Lung (tissue), 12 donors: Measurements from ENCODE around the gene RECK. TPM values are rescaled to one million over a fixed set of nuclear protein-coding genes. Genes with fewer than 3 reads are reported as not detected.
"Not testable (repeated sequence)": the region's sequence is repeated elsewhere in the genome, so short reads cannot be mapped to it uniquely, and the experiment has no call there.

ENCODE experiments used
- ATAC-seq: fragments of 200-7000 bp; cut with Tn5 transposase; one replicate; pipeline ENCODE4 v1.9.1; 2020; ENCODE audit warnings: moderate number of reproducible peaks; ENCODE audit not compliant: insufficient read depth, low FRiP score
- DNase-seq, 3 donors: peaks; one replicate each; pipeline ENCODE4 v3.0.0-alpha.2; 2013 to 2017
- H3K27ac ChIP-seq, 2 donors: one replicate each; pipeline ENCODE4 v1.5.1; 2013; ENCODE audit warnings: mild to moderate bottlenecking in 2 of 2, moderate library complexity in 2 of 2, control low read depth in 1 of 2, inconsistent platforms in 1 of 2, low read depth in 1 of 2, low read length in 1 of 2
- H3K27me3 ChIP-seq, 3 donors: one replicate each; pipeline ENCODE4 v1.5.1; 2013; ENCODE audit warnings: low read length in 2 of 3; ENCODE audit not compliant: control insufficient read depth in 3 of 3, insufficient read depth in 3 of 3
- H3K36me3 ChIP-seq, 4 donors: one replicate each; pipeline ENCODE4 v1.5.1; 2013; ENCODE audit warnings: low read length in 4 of 4, mild to moderate bottlenecking in 1 of 4, moderate library complexity in 1 of 4; ENCODE audit not compliant: control insufficient read depth in 4 of 4, insufficient read depth in 4 of 4
- H3K4me1 ChIP-seq, 5 donors: one replicate each; pipeline ENCODE4 v1.5.1; 2013; ENCODE audit warnings: low read length in 5 of 5, mild to moderate bottlenecking in 2 of 5, moderate library complexity in 1 of 5; ENCODE audit not compliant: control insufficient read depth in 5 of 5, insufficient read depth in 5 of 5
- H3K4me3 ChIP-seq: one replicate; pipeline ENCODE4 v1.5.1; 2013; ENCODE audit warnings: mild to moderate bottlenecking, control low read depth, moderate library complexity
- H3K9ac ChIP-seq, 2 donors: one replicate each; pipeline ENCODE4 v1.5.1; 2013; ENCODE audit warnings: low read length in 2 of 2, control low read depth in 1 of 2; ENCODE audit not compliant: insufficient read depth in 1 of 2
- H3K9me3 ChIP-seq, 4 donors: one replicate each; pipeline ENCODE4 v1.5.1; 2013; ENCODE audit warnings: low read length in 3 of 4, mild to moderate bottlenecking in 1 of 4, moderate library complexity in 1 of 4; ENCODE audit not compliant: control insufficient read depth in 4 of 4, insufficient read depth in 3 of 4
- WGBS, 2 donors: extraction: QIAGEN DNeasy Blood & Tissue Kit; methylation state at CpG; one replicate each; pipeline ENCODE4 v1.1.7; 2013; 5-methylcytosine and 5-hydroxymethylcytosine counted together
- polyA plus RNA-seq, 2 donors: library from polyadenylated mRNA; stranded (reverse); fragments of 200-250 nt; gene quantifications; one replicate each; pipeline ENCODE4 v1.2.1, GENCODE V29; 2013
- total RNA-seq, 2 donors: library from RNA; depleted of rRNA in 1 of 2; stranded (reverse); fragments of >200 nt in 1 of 2; gene quantifications; one replicate each; pipeline ENCODE4 v1.2.1, GENCODE V29; 2014 to 2021
- TF ChIP-seq, protein P1 (sequence below): IDR thresholded peaks from 2 replicates; pipeline ENCODE4 v1.5.1; 2012; ENCODE audit warnings: mild to moderate bottlenecking; ENCODE audit errors: control extremely low read depth, extremely low read depth
- donor health status: control.
- donor health status: control.
- donor health status: Bipolar disorder and iron deficiency.
- donor health status: healthy.
- donor health status: DM: yes; HTN: yes; CAD: no.

Gene RECK
- total and polyA plus RNA-seq, 4 donors, result 4.5 to 19.3 (median 12.0) TPM

DNA sequence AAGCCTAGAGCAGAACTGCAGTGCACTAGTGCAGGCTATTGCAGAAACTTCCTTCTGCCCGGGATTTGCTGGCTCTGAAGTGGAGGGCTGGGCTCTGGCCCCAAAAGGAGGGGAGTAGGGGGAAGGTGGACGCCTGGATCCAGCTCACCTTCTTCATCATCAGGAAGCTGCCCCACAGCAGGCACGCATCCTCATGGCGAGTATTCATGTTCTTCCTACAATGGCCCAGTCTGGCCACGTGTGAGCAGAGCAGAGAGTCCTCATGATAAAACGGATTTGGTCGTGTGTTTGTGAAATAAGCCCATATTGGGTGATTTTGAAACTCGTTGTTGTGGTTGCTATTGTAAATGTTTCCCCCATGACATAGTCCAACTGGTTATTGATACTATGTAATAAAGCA is 91.6 kb downstream of the RECK start:
- peaks cover 0 to 4% (median 0%) of the 10 kb centered on the region in 3 donors for H3K27me3 ChIP-seq
- no peak overlapping the region for H3K9ac ChIP-seq
- no peaks in the 10 kb centered on the region for H3K36me3 ChIP-seq
- H3K4me1 ChIP-seq, result no peaks in the 10 kb centered on the region
- ATAC-seq, result no peak
- peak overlapping the region in 1 of 2 donors; percentile 64 for H3K27ac ChIP-seq
- DNase-seq, result no peak
- 33 to 57% methylated on average over 8 of the region's 8 CpGs for WGBS, 2 donors
- TF ChIP-seq, protein P1, sequence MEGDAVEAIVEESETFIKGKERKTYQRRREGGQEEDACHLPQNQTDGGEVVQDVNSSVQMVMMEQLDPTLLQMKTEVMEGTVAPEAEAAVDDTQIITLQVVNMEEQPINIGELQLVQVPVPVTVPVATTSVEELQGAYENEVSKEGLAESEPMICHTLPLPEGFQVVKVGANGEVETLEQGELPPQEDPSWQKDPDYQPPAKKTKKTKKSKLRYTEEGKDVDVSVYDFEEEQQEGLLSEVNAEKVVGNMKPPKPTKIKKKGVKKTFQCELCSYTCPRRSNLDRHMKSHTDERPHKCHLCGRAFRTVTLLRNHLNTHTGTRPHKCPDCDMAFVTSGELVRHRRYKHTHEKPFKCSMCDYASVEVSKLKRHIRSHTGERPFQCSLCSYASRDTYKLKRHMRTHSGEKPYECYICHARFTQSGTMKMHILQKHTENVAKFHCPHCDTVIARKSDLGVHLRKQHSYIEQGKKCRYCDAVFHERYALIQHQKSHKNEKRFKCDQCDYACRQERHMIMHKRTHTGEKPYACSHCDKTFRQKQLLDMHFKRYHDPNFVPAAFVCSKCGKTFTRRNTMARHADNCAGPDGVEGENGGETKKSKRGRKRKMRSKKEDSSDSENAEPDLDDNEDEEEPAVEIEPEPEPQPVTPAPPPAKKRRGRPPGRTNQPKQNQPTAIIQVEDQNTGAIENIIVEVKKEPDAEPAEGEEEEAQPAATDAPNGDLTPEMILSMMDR, result no peak
- no peaks in the 10 kb centered on the region for H3K9me3 ChIP-seq
- no peak overlapping the region for H3K4me3 ChIP-seq

DNA sequence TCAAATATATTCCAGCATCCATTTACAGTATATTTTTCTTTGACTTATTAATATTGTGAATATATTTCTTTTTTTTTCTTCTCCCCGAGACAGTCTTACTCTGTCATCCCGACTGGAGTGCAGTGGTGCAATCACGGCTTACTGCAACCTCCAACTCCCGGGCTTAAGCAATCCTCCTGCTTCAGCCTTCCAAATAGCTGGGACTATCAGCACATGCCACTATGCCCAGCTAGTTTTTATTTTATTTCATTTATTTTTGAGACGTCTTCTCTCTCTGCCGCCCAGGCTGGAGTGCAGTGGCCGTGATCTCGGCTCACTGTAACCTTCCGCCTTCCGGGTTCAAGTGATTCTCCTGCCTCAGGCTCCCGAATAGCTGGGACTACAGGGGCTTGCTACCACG is 92.4 kb downstream of the RECK start:
- DNase-seq (no peak), ATAC-seq (no peak)
- Histone ChIP-seq H3K27me3 (peaks cover 0 to 4% (median 0%) of the 10 kb centered on the region in 3 donors), H3K4me3 (no peak overlapping the region), H3K36me3 (no peaks in the 10 kb centered on the region), H3K9ac (no peak overlapping the region), H3K4me1 (no peaks in the 10 kb centered on the region), H3K9me3 (no peaks in the 10 kb centered on the region), H3K27ac (no peak overlapping the region)
- TF ChIP-seq, protein P1, result no peak
- WGBS, 2 donors, result 63 to 87% methylated on average over 12 of the region's 12 CpGs

DNA sequence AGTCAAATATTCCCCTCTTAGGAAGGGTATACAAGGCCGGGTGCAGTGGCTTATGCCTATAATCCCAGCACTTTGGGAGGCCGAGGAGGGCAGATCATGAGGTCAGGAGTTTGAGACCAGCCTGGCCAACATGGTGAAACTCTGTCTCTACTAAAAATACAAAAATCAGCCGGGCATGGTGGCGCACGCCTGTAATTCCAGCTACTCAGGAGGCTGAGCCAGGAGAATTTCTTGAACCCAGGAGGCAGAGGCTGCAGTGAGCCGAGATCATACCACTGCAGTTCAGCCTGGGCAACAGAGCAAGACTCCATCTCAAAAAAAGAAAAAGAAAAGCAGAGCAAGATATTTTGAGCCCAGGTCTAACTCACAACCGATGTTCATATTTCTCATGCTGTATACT is 95.0 kb downstream of the RECK start:
- H3K27ac ChIP-seq, H3K9me3 ChIP-seq, H3K4me1 ChIP-seq, DNase-seq, H3K4me3 ChIP-seq, H3K36me3 ChIP-seq, H3K9ac ChIP-seq, ATAC-seq: not testable (repeated sequence)
- peaks cover 0 to 17% (median 15%) of the 10 kb centered on the region in 3 donors for H3K27me3 ChIP-seq
- 93 to 95% methylated on average over 7 of the region's 7 CpGs for whole genome bisulfite sequencing, 2 donors

DNA sequence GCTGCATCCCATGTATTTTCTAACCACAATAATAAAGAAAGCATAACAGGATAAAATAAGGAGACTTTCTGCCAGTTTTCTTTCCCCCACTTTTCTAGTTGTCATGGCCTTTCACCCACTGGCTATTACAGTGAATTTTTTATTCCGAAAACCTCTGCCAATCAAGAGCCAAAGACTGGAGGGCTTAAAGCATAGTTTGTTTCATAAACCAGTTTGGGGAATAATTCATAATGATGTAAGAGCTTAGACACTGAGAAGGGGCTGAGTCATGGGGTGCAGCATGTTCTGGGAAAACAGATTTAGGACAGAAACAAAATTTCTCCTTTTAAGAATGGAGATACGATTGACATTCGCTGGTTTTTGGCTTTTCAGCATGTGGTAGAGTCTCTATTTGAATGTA is 95.4 kb downstream of the RECK start:
- Histone ChIP-seq H3K27ac (no peak overlapping the region), H3K9ac (no peak overlapping the region), H3K27me3 (peaks cover 0 to 17% (median 15%) of the 10 kb centered on the region in 3 donors), H3K36me3 (no peaks in the 10 kb centered on the region), H3K4me3 (no peak overlapping the region), H3K4me1 (peaks cover 0 to 9% (median under 1%) of the 10 kb centered on the region in 5 donors), H3K9me3 (no peaks in the 10 kb centered on the region)
- 78 to 84% methylated on average over 3 of the region's 3 CpGs for WGBS, 2 donors
- TF ChIP-seq, protein P1, result no peak
- ATAC-seq, result no peak
- no peak for DNase-seq
